GM18873 (cell line): ENCODE measurements around the gene CCSER1.
"Not testable (repeated sequence)": the region's sequence is repeated elsewhere in the genome, so short reads cannot be mapped to it uniquely, and the experiment has no call there.

Experiments used
- ATAC-seq: cut with Tn5 transposase; IDR thresholded peaks from one replicate; pipeline ENCODE4 v1.9.1; 2021; ENCODE audit warnings: mild to moderate bottlenecking, moderate library complexity, moderate number of reproducible peaks; ENCODE audit not compliant: unreplicated experiment, low FRiP score

The CCSER1 gene

DNA sequence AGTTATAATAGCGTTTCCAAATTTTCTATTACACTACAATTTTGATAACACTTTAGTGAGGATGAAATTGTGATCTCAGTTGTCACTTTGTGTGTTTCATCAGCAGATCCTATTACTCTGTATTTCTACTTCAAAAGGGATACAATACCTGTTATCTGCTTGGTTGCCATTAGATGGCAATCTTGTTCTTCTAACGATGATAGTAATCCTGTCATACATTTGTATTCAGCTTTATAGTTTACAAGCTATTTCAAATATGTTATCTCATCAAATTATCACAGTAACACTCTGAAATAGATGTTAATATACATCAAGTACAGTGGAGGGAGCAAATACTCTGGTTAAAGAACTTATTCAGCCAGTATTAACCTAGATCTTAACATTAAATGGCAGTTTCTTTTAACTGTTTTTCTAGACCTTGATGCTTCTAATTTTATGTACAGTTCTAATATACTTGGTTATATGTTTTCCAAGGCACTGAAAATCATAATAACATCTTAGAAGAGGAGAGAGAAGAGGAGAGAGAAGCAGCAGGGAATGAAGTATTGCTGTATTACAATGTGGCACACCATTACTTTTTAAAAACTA, 292.0 kb downstream of the CCSER1 start:
- ATAC-seq: peak; percentile 81

DNA sequence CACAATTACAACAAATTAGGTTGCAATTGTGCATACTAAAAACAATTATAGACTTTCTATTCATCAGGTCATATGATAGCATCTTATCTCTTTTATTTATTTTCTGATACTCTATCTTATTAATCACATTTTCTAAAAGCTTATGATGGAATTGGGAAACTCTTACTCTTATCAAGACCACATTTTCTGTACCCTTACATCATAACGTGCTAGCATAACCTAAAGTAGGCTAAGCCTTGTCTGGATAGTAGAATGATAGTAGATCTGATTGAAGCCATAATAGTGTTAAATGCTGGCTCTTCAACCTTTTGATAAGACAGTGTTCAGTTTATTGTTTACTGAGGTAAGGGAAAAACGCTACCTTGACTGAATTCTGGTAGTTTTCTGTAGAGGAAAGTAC, 294.0 kb downstream of the CCSER1 start:
- no peak for ATAC-seq

DNA sequence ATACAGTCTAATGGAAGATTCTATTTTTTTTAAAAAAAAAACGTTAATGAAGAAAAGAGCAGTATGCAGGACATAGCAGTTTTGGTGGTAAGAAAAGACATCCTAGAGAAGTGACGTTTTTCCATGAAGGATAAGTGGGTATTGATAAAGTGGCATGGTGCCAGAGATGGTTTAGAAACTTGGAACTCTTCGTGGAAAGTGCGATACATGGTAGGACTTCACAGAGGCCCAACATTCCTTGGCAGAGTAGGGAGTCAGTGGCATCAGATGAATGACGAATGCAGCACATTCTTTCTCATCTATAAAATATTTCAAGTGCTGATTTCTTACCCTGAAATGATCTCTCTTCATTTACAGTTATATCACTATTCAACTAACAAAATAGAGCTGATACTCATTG, 298.7 kb downstream of the CCSER1 start:
- ATAC-seq: no peak

DNA sequence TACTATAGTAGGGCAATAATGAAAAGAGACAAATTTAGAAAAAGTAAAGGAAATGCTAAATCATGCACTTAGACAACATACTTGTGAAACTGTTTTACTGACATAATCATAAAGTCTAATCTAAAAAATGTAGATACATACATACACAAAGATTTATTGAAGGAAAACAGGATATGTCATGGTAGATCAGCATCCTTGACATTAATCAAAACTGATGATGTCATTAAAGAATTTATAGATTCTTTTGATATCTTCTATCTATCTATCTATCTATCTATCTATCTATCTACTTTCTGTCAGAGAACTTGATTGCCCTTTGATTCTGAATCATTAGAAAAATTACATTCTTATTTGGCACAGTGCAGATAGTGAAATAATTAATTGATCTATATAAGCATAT, 311.3 kb downstream of the CCSER1 start:
- ATAC-seq: no peak

DNA sequence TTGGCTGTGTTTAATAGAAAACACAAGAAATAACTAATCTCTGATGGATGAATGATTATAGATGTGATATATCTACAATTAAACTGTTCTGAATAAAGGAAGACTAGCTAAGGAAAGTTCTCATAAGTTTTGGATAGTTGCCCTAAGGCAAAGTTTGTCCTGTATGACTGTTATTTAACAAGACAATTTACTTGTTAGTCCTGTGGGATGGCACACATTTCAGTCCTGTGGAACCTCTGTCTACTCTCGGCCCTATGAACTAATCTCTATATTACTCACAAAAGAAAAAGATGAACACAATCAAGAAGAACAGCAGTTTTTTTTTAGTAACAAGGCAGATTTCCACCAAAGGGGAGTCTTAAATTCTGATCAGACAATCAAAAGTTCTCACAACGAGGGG, 314.6 kb downstream of the CCSER1 start:
- ATAC-seq: no peak

DNA sequence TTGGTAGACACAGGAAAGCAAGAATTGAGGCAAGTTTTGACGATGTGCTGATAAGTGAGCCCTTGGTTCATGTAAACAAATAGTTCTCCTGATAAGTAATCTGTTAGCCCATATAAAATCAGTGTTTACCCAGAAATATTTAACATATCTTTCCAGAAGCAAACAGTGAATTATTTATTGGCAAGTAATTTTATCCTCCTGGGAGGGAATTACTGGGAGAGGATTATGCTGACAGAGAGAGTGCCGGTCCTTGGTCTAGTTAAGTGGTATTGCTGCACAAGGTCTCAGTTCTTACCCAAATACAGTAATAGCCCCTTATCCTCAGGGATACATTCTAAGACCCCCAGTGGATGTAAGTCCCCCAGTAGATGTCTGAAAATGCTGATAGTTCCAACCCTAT, 315.4 kb downstream of the CCSER1 start:
- no peak for ATAC-seq

DNA sequence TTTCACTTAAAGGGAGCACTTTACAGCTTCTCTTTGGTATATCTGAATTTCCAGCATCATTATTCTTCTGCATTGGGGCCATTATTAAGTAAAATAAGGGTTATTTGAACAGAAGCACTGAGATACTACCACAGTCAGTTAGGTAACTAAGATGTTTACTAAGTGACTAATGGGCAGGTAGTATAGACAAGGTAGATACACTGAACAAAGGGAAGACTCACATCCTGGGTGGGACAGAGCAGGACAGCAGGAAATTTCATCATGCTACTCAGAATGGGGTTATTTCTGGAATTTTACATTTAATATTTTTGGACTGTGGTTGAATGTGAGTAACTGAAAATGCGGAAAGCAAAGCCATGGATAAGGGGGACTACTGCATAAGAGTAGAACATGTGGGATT, 316.0 kb downstream of the CCSER1 start:
- ATAC-seq: no peak

DNA sequence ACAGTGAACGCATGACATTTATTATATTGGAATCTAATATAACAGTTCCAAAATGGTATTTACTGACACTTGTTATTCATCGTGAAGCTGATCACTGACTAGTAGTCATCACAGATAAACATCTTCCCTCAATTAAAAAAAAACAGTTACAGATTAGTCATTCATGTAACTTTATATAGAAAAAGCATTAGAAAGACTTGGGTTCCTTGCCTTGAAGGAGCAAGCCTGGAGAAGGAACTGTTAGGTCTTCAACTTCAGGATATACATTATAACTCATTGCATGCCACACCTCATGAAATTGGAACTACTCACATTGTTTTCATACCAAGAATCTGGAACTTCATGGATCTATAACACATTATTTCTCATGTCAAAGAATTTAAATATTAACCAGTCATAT, 317.7 kb downstream of the CCSER1 start:
- no peak for ATAC-seq

DNA sequence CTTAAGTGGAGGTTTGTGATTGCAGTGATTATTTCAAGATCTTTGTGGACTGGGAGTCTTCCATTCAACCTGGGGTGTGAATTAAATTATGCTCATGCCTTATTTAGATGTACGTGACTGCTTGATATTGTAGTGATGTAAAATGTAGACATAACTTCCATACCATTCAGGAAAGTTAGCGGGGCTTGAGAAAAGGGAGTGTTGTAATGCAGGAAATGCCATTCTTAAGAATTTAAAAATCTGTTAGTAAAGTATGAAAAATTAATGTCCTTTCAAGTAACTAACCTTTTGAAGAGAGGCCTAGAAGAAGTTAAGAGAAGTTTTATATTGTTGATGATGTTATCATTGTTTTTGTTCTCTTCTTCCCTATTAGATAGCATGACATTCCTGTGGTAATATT, 318.2 kb downstream of the CCSER1 start:
- no peak for ATAC-seq

DNA sequence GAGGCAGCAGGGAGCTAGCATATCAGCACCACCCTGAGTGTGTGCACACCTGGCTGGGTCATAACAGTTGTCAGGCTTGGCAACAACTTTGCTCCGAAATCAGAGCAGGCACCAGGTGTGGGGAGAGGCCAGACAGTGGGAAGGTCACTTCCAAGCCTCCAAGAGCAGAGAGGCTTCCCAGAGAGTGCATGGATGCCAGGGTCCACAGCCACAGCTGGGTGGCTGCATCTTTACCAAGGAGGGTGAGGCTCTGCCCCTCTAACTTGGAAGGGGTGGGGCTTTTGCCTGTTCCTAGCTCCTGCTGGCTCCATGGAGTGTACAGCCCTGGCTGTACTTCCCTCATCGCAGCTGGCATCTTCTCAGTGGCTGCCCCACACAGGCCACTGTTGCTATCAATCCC, 322.4 kb downstream of the CCSER1 start:
- no peak for ATAC-seq

DNA sequence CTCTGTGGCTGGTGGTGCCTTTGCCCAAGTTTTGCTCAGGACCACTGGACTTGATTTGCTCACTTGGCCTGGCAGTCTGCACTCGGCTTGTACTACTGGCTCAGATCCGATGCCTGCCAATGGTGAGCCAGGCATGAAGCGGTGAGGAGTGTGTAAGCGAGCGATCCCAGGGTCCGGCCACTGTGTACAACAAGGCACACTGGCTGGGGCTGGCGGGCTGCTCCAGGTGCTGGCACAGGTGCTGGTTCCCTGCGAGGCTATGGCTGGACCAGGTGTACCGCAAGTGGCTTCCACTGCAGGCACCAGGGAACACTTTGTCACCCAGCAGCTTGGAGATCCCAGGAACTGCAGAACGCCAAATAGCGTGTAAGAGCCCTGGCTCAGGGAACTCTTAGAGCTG, 329.7 kb downstream of the CCSER1 start:
- no peak for ATAC-seq

DNA sequence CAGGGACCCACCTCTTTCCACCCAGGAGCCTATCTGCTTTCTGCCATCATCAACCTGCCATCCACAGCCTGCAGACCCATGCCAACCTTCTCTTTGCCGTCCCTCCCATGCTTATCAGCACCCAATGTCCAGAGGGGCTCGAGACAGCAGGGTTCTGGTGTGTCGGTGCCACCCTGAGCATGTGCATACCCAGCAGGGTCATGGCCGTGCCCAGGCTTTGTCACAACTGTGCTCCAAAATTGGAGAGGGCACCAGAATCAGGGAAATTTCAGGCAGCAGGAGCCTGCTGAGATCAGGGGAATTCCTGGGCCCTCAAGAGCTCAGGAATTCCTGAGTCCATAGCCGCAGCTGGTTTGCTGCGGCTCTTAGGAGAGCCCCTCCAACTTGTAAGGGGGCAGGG, 330.6 kb downstream of the CCSER1 start:
- ATAC-seq: no peak

DNA sequence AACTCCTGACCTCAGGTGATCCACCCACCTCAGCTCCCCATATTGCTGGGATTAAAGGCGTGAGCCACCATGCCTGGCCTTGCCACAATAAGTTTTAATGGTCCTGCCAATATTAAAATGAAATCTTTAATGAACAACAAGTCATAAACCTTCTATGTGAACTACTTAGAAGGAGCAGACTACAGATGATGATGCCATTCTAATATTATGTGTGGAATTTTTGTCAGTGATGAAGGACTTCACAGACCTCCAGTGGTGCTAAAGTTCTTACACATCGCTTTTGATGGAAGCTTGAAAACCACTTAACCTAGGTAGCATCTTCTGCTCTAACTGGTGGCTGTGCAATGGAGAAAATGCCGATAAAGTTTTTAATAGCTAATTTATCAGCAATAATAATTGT, 331.4 kb downstream of the CCSER1 start:
- no peak for ATAC-seq

DNA sequence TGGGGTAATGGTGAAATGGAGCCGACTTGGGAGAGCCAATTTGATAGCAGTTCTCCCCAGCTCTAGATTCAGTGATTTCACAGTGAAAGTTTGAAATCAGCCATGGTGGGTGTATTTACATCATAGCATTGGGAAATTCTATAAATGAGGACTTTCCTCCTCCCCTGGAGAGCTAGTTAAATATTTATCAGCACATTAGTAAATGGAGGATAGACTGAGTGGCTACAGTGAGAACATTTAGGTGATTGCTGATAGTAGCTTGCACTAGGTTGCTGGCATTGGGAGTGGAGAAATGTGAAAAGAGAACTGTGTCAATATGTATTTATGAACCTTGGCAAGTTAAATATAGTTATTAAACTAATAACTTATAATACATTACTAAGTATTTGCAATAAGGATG, 347.3 kb downstream of the CCSER1 start:
- ATAC-seq: no peak

DNA sequence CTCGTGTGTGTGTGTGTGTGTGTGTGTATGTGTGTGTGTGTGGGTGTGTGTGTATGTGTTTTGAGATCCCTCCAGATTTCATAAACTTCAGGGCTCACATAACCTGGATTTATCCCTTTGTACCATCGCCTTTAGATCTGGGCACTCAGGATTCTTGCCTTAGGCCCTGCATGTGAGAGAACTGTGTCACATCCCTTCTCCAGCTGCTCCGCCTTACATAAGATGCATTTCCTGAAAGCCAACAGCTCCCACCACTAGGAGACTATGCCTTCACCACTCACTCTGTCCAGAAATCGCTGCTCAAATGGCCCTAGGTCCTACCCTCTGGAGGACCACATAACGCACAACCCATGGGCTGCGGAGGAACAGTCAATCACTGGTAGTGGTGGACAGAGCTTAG, 348.8 kb downstream of the CCSER1 start:
- no peak for ATAC-seq

DNA sequence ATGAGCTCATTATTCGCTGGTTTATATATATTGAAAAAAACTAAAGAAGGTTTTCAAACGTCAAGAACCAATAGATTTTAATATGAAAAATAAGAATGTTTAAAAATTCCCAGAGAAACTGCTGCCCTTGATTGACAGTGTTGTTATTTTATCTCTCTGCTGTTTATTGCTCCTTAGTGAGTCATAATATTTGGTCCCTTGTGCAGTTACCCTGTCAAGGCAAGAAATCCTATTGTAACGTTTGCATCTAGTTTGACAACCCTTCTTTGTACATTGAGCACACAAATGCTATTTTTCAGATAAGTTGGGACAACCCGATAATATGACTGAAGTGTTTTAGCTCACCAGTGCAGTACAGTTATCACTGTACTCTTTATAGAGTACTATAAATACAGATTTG, 349.4 kb downstream of the CCSER1 start:
- no peak for ATAC-seq

DNA sequence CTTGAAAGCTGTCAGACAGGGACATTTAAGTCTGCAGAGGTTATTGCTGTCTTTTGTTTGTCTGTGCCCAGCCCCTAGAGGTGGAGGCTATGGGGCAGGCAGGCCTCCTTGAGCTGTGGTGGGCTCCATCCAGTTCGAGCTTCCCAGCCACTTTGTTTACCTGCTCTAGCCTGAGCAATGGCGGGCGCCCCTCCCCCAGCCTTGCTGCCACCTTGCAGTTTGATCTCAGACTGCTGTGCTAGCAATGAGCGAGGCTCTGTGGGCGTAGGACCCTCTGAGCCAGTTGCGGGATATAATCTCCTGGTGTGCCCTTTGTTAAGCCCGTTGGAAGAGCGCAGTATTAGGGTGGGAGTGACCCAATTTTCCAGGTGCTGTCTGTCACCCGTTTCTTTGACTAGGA, 357.7 kb downstream of the CCSER1 start:
- ATAC-seq: not testable (repeated sequence)

DNA sequence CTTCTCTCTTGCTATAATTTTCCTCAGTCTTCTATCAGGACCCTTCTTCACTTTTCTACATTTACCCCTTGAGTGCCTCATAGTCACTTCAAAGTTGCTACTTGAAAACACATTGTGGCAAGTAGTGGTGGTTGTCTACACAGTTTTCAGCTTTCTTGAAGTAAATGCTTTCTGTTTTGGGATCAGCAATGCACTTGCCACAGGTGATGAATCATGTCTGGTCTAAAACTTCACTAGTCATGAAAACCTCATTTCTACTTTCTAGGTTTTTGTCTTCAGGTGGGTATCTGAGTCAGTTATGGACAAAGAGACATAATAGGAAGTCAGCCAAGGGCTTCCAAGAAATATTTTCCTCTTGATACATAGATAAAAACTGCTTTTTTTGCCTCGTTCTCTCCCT, 359.2 kb downstream of the CCSER1 start:
- ATAC-seq: no peak

DNA sequence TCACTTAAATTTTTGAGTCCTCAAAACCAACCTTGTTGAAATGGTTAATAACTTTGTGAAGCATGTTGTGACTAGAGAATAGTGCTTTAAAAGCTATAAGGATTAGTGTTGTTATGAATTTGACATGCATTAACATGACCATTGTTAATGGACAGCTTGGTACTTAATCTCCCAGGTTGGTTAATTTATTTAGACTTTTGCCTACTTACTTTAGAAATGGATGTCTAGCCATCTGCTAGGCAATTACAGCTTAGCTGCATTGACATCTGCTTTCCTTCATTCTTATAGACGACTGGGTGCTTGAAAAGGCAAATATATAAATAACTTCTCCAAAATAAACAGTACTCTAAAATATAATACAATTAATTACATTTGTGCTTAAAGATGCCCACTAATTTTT, 368.0 kb downstream of the CCSER1 start:
- ATAC-seq: no peak

DNA sequence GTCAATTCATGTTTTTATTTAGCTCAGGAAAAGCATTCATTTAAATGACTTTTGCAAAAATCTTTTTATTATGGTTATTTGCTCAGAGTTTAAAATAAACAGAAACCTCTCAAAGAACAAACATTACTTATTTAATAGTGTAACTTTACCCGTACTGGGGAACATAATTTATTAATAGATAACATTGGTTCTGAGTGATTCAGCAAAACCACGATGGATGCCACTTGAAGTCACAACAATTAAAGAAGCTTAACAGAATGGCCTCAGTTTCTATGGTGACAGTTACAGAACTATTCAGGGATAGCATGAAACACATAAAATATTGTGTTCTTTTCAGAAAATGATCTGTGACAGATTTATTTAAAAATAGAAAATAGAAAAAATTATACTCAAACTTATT, 368.7 kb downstream of the CCSER1 start:
- no peak for ATAC-seq

DNA sequence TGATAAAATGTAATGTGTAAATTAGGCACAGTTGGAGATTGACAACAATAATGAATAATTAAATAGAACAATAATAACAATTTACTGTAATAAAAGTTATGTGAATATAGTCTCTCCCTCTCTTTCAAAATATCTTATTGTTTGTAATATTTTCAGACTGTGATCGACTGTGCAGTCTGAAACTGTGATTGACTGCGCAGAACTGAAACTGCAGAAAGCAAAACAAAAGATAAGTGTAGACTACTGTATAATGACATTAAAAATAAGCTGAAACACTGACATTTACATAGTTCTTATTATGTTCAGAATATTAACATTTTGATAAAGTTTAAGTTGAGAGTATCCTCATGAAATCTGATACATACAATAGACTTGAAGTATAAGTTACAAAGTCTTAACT, 371.0 kb downstream of the CCSER1 start:
- no peak for ATAC-seq

DNA sequence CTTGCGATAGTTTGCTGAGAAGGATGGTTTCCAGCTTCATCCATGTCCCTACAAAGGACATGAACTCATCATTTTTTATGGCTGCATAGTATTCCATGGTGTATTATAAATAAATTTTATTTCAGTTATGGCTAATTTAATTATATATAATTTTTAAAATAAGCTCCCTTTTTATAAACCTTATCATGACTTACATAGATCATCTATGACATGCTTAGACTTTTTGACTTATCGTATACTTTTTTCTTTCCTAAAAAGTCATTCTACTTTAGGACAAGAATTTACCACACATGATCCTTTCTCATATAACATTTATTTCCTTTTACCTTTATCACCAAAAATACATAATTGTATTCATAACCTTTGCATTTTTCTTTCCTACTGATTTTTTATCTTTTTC, 376.5 kb downstream of the CCSER1 start:
- ATAC-seq: no peak

DNA sequence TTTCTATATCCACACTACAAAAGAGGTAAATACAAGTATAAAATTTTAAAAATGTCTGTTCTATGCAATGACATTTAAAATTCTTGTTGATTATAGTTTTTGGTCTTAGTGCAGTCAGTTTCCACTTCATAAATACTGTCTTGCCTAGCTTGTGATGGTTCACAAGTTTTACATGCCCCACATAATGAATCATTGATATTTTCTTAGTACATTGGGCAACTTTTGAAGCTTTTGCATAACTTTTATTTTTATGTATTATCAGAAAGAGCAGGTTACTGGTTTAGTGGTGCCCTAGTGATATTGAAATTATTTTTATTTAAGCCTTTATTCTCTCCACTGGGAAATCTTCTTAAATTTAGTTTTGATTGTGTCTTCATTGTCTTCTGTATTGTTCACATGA, 388.0 kb downstream of the CCSER1 start:
- ATAC-seq: no peak
